Keratinocyte (primary cell): ENCODE results near the gene CAPNS1. TPM values are rescaled to one million over a fixed set of nuclear protein-coding genes. Genes with fewer than 3 reads are reported as not detected.

Experiments used
- DNase-seq: peaks from one replicate; pipeline ENCODE4 v3.0.0-alpha.2; 2011; ENCODE audit warnings: low read depth, missing footprints, low spot score
- FAIRE-seq: peaks from 2 replicates; lab custom pipeline; 2011; peaks lifted over from hg19 to GRCh38; lab: Jason Lieb, UNC
- H2AFZ ChIP-seq: 2 replicates; pipeline ENCODE4 v1.6.0; 2012; ENCODE audit warnings: low read length, control low read depth, inconsistent platforms; ENCODE audit not compliant: control insufficient read depth
- H3K27ac ChIP-seq: 2 replicates; pipeline ENCODE4 v1.5.1; 2011; ENCODE audit warnings: low read length; ENCODE audit not compliant: control insufficient read depth, insufficient read depth
- H3K27me3 ChIP-seq: 3 replicates; pipeline ENCODE4 v1.6.0; 2011; ENCODE audit warnings: low read length; ENCODE audit not compliant: control insufficient read depth, insufficient read depth; ENCODE audit errors: extremely low read depth
- H3K36me3 ChIP-seq, 2 experiments: 2 replicates in 1 of 2; 3 replicates in 1 of 2; pipeline ENCODE4 v1.5.1; 2011; ENCODE audit warnings: low read length in 2 of 2, mild to moderate bottlenecking in 1 of 2; ENCODE audit not compliant: control insufficient read depth in 2 of 2, insufficient read depth in 2 of 2; ENCODE audit errors: extremely low read depth in 1 of 2
- H3K4me1 ChIP-seq: 3 replicates; pipeline ENCODE4 v1.5.1; 2011; ENCODE audit warnings: low read length; ENCODE audit not compliant: control insufficient read depth, insufficient read depth; ENCODE audit errors: extremely low read depth
- H3K4me2 ChIP-seq: 3 replicates; pipeline ENCODE4 v1.6.0; 2011; ENCODE audit warnings: low read depth, low read length; ENCODE audit not compliant: control insufficient read depth, insufficient read depth; ENCODE audit errors: extremely low read depth
- H3K4me3 ChIP-seq, 3 experiments: fragments of 200-600 bp in 1 of 3; sonication (generic) in 1 of 3; 2 replicates in 2 of 3; 3 replicates in 1 of 3; pipeline ENCODE4 v1.5.1; 2011 to 2016; ENCODE audit warnings: low read length in 3 of 3, mild to moderate bottlenecking in 3 of 3, control low read depth in 2 of 3, inconsistent platforms in 1 of 3, low read depth in 1 of 3, mixed read lengths in 1 of 3, mixed run types in 1 of 3, moderate library complexity in 1 of 3; ENCODE audit not compliant: control insufficient read depth in 2 of 3, insufficient read depth in 2 of 3; ENCODE audit errors: extremely low read depth in 1 of 3
- H3K79me2 ChIP-seq: 2 replicates; pipeline ENCODE4 v1.6.0; 2012; ENCODE audit warnings: low read length; ENCODE audit not compliant: control insufficient read depth, insufficient read depth
- H3K9ac ChIP-seq: 3 replicates; pipeline ENCODE4 v1.6.0; 2011; ENCODE audit warnings: low read length; ENCODE audit not compliant: control insufficient read depth, insufficient read depth; ENCODE audit errors: extremely low read depth
- H3K9me1 ChIP-seq: 3 replicates; pipeline ENCODE4 v1.6.0; 2011; ENCODE audit warnings: low read length; ENCODE audit not compliant: control insufficient read depth, insufficient read depth; ENCODE audit errors: extremely low read depth
- H3K9me3 ChIP-seq: 2 replicates; pipeline ENCODE4 v1.5.1; 2012; ENCODE audit warnings: low read depth, low read length; ENCODE audit not compliant: control insufficient read depth
- H4K20me1 ChIP-seq: 3 replicates; pipeline ENCODE4 v1.6.0; 2011; ENCODE audit warnings: low read length; ENCODE audit not compliant: control insufficient read depth, insufficient read depth; ENCODE audit errors: extremely low read depth
- EZH2 ChIP-seq: IDR thresholded peaks from one replicate; pipeline ENCODE4 v1.6.1; 2012; ENCODE audit warnings: inconsistent platforms, mild to moderate bottlenecking, low read length, moderate library complexity
- dilution Hi-C: fragments of 300-500 bp; cut with MboI; formaldehyde crosslinking; loops from one replicate; pipeline ENCODE4 v1.7.0; 2020; ENCODE audit warnings: low sequenced_read_pairs; ENCODE audit not compliant: extremely low pct_ligation_motif_present
- polyA plus RNA-seq, 5 experiments: library from polyadenylated mRNA; depleted of rRNA in 3 of 5; stranded (reverse) in 3 of 5; stranded (forward) in 1 of 5; unstranded in 1 of 5; fragments of >200 nt; gene quantifications; 1 replicate in 1 of 5; 2 replicates in 3 of 5; 3 replicates in 1 of 5; pipeline versions ENCODE4 v1.2.1 to v1.2.3, GENCODE V29; 2011 to 2012; ENCODE audit warnings: missing spikeins in 2 of 5, low read depth in 1 of 5, low replicate concordance in 1 of 5
- TF ChIP-seq, protein P1 (sequence below), 3 experiments: IDR thresholded peaks in 1 of 3; conservative IDR thresholded peaks in 1 of 3; optimal IDR thresholded peaks in 1 of 3; 2 replicates in 2 of 3; 3 replicates in 1 of 3; pipeline versions ENCODE3 to v1.5.1; 2011; ENCODE audit warnings: low read length in 3 of 3, mild to moderate bottlenecking in 3 of 3, moderate library complexity in 2 of 3, control low read depth in 1 of 3, inconsistent platforms in 1 of 3; ENCODE audit not compliant: insufficient read depth in 2 of 3; ENCODE audit errors: extremely low read depth in 1 of 3

Gene CAPNS1
- polyA plus RNA-seq, 1 donor (not counting 4 experiments of a cell fraction or from before 2014, with no cell fraction given): 884 TPM

DNA sequence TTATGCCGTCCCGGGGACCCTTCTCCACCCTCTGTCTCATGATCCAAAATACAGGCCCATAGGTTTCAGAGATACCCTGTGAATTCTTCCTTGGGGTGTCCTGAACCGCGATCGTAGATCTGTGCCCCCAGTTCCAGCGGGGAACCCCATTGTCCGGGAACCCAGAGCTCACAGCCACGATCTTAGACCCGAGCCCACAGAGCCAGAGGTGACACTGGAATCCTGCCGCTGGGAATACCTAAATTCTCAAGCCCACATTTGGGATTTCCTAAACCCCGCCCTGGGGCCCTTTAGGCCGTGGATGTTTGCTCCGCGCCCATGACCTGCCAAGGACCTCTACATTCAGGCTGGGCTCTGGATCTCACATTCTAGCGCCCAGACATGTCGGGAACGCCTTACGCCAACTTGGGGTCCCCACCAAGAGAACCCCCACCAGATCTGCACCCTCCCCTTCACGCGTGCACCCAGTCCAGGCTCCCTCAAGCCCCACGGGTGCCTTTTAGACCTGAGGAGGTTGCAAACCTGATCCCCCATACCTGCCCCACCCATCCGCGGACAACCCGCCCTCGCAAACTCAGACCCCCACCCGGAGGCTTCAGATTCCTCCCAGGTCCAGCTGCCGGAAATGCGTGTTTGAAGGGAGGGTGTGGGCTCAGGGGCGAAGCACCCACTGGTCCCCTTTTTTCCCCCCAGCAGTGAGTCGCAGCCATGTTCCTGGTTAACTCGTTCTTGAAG lies 605 bp downstream of the CAPNS1 start:
- H3K79me2 ChIP-seq: peaks cover 19% of the 10 kb centered on the region
- H3K9me1 ChIP-seq: peaks cover 2% of the 10 kb centered on the region
- H3K4me1 ChIP-seq: peaks cover 26% of the 10 kb centered on the region
- FAIRE-seq: no peak
- H4K20me1 ChIP-seq: peaks cover 8% of the 10 kb centered on the region
- no peak for DNase-seq
- dilution Hi-C loops: no loop called here
- H3K27ac ChIP-seq: peak overlapping the region; percentile 98
- H3K36me3 ChIP-seq: peaks cover 16 to 27% of the 10 kb centered on the region in 2 experiments
- H2AFZ ChIP-seq: no peak overlapping the region
- no peaks in the 10 kb centered on the region for H3K27me3 ChIP-seq
- H3K4me2 ChIP-seq: peak overlapping the region; percentile 78
- H3K4me3 ChIP-seq: peak overlapping the region; percentile 89 to 100 (median 99)
- H3K9ac ChIP-seq: peak overlapping the region; percentile 97
- H3K9me3 ChIP-seq: no peaks in the 10 kb centered on the region
- TF ChIP-seq, protein P1, sequence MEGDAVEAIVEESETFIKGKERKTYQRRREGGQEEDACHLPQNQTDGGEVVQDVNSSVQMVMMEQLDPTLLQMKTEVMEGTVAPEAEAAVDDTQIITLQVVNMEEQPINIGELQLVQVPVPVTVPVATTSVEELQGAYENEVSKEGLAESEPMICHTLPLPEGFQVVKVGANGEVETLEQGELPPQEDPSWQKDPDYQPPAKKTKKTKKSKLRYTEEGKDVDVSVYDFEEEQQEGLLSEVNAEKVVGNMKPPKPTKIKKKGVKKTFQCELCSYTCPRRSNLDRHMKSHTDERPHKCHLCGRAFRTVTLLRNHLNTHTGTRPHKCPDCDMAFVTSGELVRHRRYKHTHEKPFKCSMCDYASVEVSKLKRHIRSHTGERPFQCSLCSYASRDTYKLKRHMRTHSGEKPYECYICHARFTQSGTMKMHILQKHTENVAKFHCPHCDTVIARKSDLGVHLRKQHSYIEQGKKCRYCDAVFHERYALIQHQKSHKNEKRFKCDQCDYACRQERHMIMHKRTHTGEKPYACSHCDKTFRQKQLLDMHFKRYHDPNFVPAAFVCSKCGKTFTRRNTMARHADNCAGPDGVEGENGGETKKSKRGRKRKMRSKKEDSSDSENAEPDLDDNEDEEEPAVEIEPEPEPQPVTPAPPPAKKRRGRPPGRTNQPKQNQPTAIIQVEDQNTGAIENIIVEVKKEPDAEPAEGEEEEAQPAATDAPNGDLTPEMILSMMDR (optimal IDR thresholded peaks at IDR 0.05 in 1 of 3, IDR thresholded peaks at IDR 0.05 in 1 of 3, conservative IDR thresholded peaks at IDR 0.05 in 1 of 3; ENCODE audit: extremely low read depth in 1 of 3, insufficient read depth in 2 of 3, low read length in 3 of 3): no peak
- no peak for TF ChIP-seq EZH2

DNA sequence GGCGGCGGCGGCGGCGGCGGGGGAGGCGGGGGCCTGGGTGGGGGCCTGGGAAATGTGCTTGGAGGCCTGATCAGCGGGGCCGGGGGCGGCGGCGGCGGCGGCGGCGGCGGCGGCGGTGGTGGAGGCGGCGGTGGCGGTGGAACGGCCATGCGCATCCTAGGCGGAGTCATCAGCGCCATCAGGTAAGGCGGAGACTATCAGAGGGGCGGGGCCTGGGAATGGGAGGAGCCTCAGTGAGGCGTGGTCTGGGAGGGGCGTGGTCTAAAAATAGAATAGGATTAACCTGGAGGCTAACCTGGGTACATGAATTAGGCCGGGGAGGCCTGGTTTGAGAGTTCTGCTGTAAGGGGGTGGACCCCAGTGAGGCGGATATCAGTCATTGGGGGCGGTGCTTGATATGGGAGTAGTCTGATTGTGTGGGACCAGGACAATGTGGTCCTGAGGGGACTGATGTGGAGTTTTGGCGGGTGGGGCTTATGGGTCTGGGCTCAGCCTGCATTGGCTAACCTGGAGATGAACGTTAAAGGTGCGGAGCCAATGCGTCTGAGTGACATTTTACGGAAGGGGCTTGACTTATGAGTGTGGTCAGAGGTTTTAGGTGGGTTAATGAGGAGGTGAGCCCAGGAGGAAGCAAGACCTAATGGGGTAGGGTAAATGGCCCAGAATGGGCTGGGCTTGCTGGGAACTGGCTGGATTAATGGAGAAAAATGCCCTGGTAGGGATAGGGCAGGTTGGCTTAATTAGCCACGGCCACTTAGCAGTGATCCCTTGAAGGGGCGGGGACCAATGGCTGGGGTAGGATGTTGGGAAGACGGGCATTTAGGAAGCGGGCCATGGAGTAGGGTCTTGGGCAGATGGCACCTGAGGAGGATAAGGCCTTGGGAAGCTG lies 1.4 kb downstream of the CAPNS1 start:
- peak; percentile 71 for FAIRE-seq
- Histone ChIP-seq H3K4me2 (peak overlapping the region; percentile 89), H3K9me1 (peaks cover 2% of the 10 kb centered on the region), H3K4me1 (peaks cover 23% of the 10 kb centered on the region), H3K79me2 (peaks cover 22% of the 10 kb centered on the region), H2AFZ (no peak overlapping the region), H3K4me3 (peak overlapping the region; percentile 73 to 100 (median 89)), H3K27me3 (no peaks in the 10 kb centered on the region), H3K27ac (peak overlapping the region; percentile 98), H3K9me3 (no peaks in the 10 kb centered on the region), H4K20me1 (peaks cover 8% of the 10 kb centered on the region), H3K36me3 (peaks cover 23 to 33% of the 10 kb centered on the region in 2 experiments), H3K9ac (peak overlapping the region; percentile 97)
- DNase-seq: peak; percentile 87
- dilution Hi-C loops: no loop called here
- no peak for TF ChIP-seq EZH2
- TF ChIP-seq, protein P1 (optimal IDR thresholded peaks at IDR 0.05 in 1 of 3, IDR thresholded peaks at IDR 0.05 in 1 of 3, conservative IDR thresholded peaks at IDR 0.05 in 1 of 3; ENCODE audit: extremely low read depth in 1 of 3, insufficient read depth in 2 of 3, low read length in 3 of 3): no peak
